MCF 10A (cell line): ENCODE results near the gene TEAD3. TPM values are rescaled to one million over a fixed set of nuclear protein-coding genes. Genes with fewer than 3 reads are reported as not detected.

Experiments used
- BruUV-seq: library from RNA; stranded (reverse); fragments of 400-500 nt; replicated peaks from 2 replicates; lab custom pipeline; 2021; lab: Mats Ljungman, UMichigan
- CTCF ChIA-PET: fragments of 300-600 bp; sonication (Branson Sonifier 250); formaldehyde crosslinking; extraction: SDS; loops from one replicate; lab custom pipeline; 2021; ENCODE audit warnings: antibody characterized with exemption, inconsistent platforms; lab: Yijun Ruan, JAX
- POLR2A ChIA-PET: fragments of 300-600, 350-650 bp; sonication (Branson Sonifier 250); formaldehyde crosslinking; extraction: SDS; loops from one replicate; lab custom pipeline; 2020; ENCODE audit warnings: antibody characterized with exemption, inconsistent platforms; lab: Yijun Ruan, JAX
- DNase-seq: peaks from one replicate; pipeline ENCODE4 v3.0.0-alpha.2; 2018; ENCODE audit not compliant: unreplicated experiment
- H3K27ac Mint-ChIP-seq: one replicate; pipeline ENCODE4 v1.8.0; 2022; ENCODE audit warnings: mild to moderate bottlenecking, low read depth, mixed read lengths; ENCODE audit not compliant: unreplicated experiment
- H3K27me3 Mint-ChIP-seq: one replicate; pipeline ENCODE4 v1.8.0; 2022; ENCODE audit warnings: mixed read lengths; ENCODE audit not compliant: insufficient read depth, unreplicated experiment
- H3K36me3 Mint-ChIP-seq: one replicate; pipeline ENCODE4 v1.8.0; 2022; ENCODE audit warnings: mild to moderate bottlenecking, moderate library complexity, mixed read lengths; ENCODE audit not compliant: insufficient read depth, unreplicated experiment
- H3K4me1 Mint-ChIP-seq: one replicate; pipeline ENCODE4 v1.8.0; 2022; ENCODE audit warnings: mixed read lengths; ENCODE audit not compliant: insufficient read depth, unreplicated experiment
- H3K4me3 Mint-ChIP-seq: one replicate; pipeline ENCODE4 v1.8.0; 2022; ENCODE audit warnings: mild to moderate bottlenecking, moderate library complexity, mixed read lengths; ENCODE audit not compliant: unreplicated experiment
- H3K9me3 Mint-ChIP-seq: one replicate; pipeline ENCODE4 v1.8.0; 2022; ENCODE audit warnings: mixed read lengths; ENCODE audit not compliant: unreplicated experiment
- CTCF ChIP-seq: fragments of 200-600 bp; IDR thresholded peaks from one replicate; pipeline ENCODE4 v1.8.0; 2022; ENCODE audit warnings: antibody characterized with exemption, mild to moderate bottlenecking; ENCODE audit not compliant: unreplicated experiment
- intact Hi-C: fragments of 100-400 bp; cut with micrococcal nuclease; formaldehyde crosslinking; loops from 2 replicates; pipeline ENCODE4 v1.14.1; 2022
- total RNA-seq: library from RNA; stranded (reverse); gene quantifications from 2 replicates; pipeline ENCODE4 v1.2.3, GENCODE V29; 2022

The TEAD3 gene
- total RNA-seq, 1 experiment from 2014 or later, result 11.1 TPM

- no peak overlapping the region for H3K27ac Mint-ChIP-seq
- intact Hi-C loops, result no loop called here
- CTCF ChIA-PET, result interaction anchor here (0.6 kb wide), 1 partner anchor 28 kb away, joined by 3 read pairs; no protein-coding TSS in a partner anchor
- peaks cover 19% of the 10 kb centered on the region for H3K4me1 Mint-ChIP-seq
- no peaks in the 10 kb centered on the region for H3K9me3 Mint-ChIP-seq
- BruUV-seq, result no TSS peak
- TF ChIP-seq CTCF, result no peak
- no peaks in the 10 kb centered on the region for H3K36me3 Mint-ChIP-seq
- POLR2A ChIA-PET, result interaction anchor here (0.5 to 4.7 kb wide), 13 partner anchors 10 to 1183 kb away, joined by 3 to 45 read pairs (median 3); partner anchors contain the start of gene RPL10A
- peak overlapping the region; percentile 73 for H3K4me3 Mint-ChIP-seq
- H3K27me3 Mint-ChIP-seq, result no peaks in the 10 kb centered on the region
- no peak for DNase-seq
Measured at GRCh38 chr6:35496036-35496840, 641 bp downstream of the TEAD3 start.

- DNase-seq, result no peak
- Mint-ChIP-seq H3K27ac (no peak overlapping the region), H3K4me3 (peak overlapping the region; percentile 73), H3K4me1 (peaks cover 26% of the 10 kb centered on the region), H3K27me3 (no peaks in the 10 kb centered on the region), H3K9me3 (no peaks in the 10 kb centered on the region), H3K36me3 (no peaks in the 10 kb centered on the region)
- ChIA-PET CTCF (interaction anchor here (0.7 kb wide), 1 partner anchor 909 kb away, joined by 3 read pairs; no protein-coding TSS in a partner anchor), POLR2A (interaction anchor here (0.5 to 4.7 kb wide), 10 partner anchors 9 to 534 kb away, joined by 3 to 45 read pairs (median 4); partner anchors contain the start of gene RPL10A)
- intact Hi-C loops, result no loop called here
- TF ChIP-seq CTCF, result no peak
- BruUV-seq, result TSS peak; percentile 32
Measured at GRCh38 chr6:35495258-35496035, 1.4 kb downstream of the TEAD3 start.

GRCh38 chr6:35494161-35494563 is 2.7 kb downstream of the TEAD3 start:
- ChIA-PET CTCF (no interaction called here), POLR2A (interaction anchor here (0.8 to 4.7 kb wide), 2 partner anchors 24 to 107 kb away, joined by 6 to 45 read pairs; partner anchors contain the start of gene RPL10A)
- no peak overlapping the region for H3K4me3 Mint-ChIP-seq
- peaks cover 26% of the 10 kb centered on the region for H3K4me1 Mint-ChIP-seq
- BruUV-seq, result no TSS peak
- H3K9me3 Mint-ChIP-seq, result no peaks in the 10 kb centered on the region
- no peak overlapping the region for H3K27ac Mint-ChIP-seq
- intact Hi-C loops, result no loop called here
- H3K27me3 Mint-ChIP-seq, result no peaks in the 10 kb centered on the region
- no peak for TF ChIP-seq CTCF
- no peaks in the 10 kb centered on the region for H3K36me3 Mint-ChIP-seq
- no peak for DNase-seq
